Activated CD8-positive, alpha-beta T cell treated with anti-CD3 and anti-CD28 coated beads for 36 hours (primary cell): Measurements from ENCODE around the gene S100A1. TPM values are rescaled to one million over a fixed set of nuclear protein-coding genes. Genes with fewer than 3 reads are reported as not detected.

Experiments
- ATAC-seq: fragments of 200-7000 bp; cut with Tn5 transposase; one replicate; pipeline ENCODE4 v1.10.0; 2021; ENCODE audit warnings: mild to moderate bottlenecking, moderate library complexity
- CTCF ChIA-PET: fragments of 350-600 bp; sonication (Branson Sonifier 250); formaldehyde crosslinking; loops from one replicate; lab custom pipeline; 2021; ENCODE audit warnings: antibody characterized with exemption; lab: Charles Lee
- POLR2A ChIA-PET: fragments of 350-600 bp; sonication (Branson Sonifier 250); formaldehyde crosslinking; loops from one replicate; lab custom pipeline; 2021; ENCODE audit warnings: antibody characterized with exemption; lab: Charles Lee
- DNase-seq: peaks from one replicate; pipeline ENCODE4 v3.0.0-alpha.2; 2020
- H3K27ac Mint-ChIP-seq: one replicate; pipeline ENCODE4 v1.8.0; 2021; ENCODE audit warnings: mild to moderate bottlenecking, mixed read lengths
- H3K27me3 Mint-ChIP-seq: one replicate; pipeline ENCODE4 v1.8.0; 2021; ENCODE audit warnings: mixed read lengths
- H3K36me3 Mint-ChIP-seq: one replicate; pipeline ENCODE4 v1.8.0; 2021; ENCODE audit warnings: low read depth, mixed read lengths
- H3K4me1 Mint-ChIP-seq: one replicate; pipeline ENCODE4 v1.8.0; 2021; ENCODE audit warnings: low read depth, mixed read lengths
- H3K4me3 Mint-ChIP-seq: one replicate; pipeline ENCODE4 v1.8.0; 2021; ENCODE audit warnings: mild to moderate bottlenecking, moderate library complexity, mixed read lengths
- H3K9me3 Mint-ChIP-seq: one replicate; pipeline ENCODE4 v1.8.0; 2021; ENCODE audit warnings: mixed read lengths
- CTCF ChIP-seq: fragments of 200-600 bp; IDR thresholded peaks from one replicate; pipeline ENCODE4 v1.8.0; 2022; ENCODE audit warnings: antibody characterized with exemption, mild to moderate bottlenecking
- intact Hi-C: fragments of 100-400 bp; cut with micrococcal nuclease; formaldehyde crosslinking; loops from one replicate; pipeline ENCODE4 v1.10.0; 2022
- total RNA-seq, 2 experiments: library from RNA; stranded (reverse); gene quantifications; one replicate each; pipeline ENCODE4 v1.2.3, GENCODE V29; 2021

S100A1 gene
- total RNA-seq, 2 experiments from 2014 or later: not detected

GRCh38 chr1:153633754-153634665 is 5.8 kb downstream of the S100A1 start, which contains the start of gene CHTOP:
Gene CHTOP (plus strand): TSS chr1:153634066. CDS start chr1:153636589, 2,523 bp downstream.
- Mint-ChIP-seq H3K27ac (peak within 1 kb of the TSS; percentile 99), H3K4me3 (peak within 1 kb of the TSS; percentile 100), H3K4me1 (peaks cover 45% of the 10 kb centered on the region), H3K27me3 (no peaks in the 10 kb centered on the region), H3K36me3 (peaks cover 42% of the 10 kb centered on the region), H3K9me3 (peaks cover 4% of the 10 kb centered on the region)
- ATAC-seq (peak; percentile 95), DNase-seq (peak; percentile 98)
- CTCF ChIA-PET: interaction anchor here (0.7 to 3.1 kb wide), 18 partner anchors 10 to 353 kb away, joined by 3 to 19 read pairs (median 6); partner anchors contain the start of genes NPR1, RAB13, S100A14 and S100A6
- no peak for TF ChIP-seq CTCF
- intact Hi-C loops: no loop called here
- POLR2A ChIA-PET: interaction anchor here (0.6 to 4.5 kb wide), 24 partner anchors 10 to 356 kb away, joined by 3 to 64 read pairs (median 5); partner anchors contain the start of genes ILF2, RPS27, S100A4 and S100A6

DNA sequence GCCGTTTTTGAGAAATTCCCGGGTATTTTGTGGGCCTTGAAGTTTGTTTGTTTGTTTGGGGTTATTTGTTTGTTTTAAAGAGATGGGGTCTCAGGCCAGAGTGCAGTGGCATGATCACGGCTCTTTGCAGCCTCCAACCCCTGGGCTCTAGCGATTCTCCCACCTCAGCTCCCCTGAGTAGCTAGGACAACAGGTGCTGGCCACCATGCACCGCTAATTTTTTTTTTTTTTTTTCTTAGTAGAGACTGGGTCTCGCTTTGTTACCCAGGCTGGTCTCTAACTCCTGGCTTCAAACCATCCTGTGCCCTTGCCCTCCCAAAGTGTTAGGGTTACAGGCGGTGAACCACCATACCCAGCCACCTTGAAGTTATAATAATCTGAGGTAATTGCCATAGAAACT is 7.6 kb downstream of the S100A1 start:
- no peak for TF ChIP-seq CTCF
- H3K4me3 Mint-ChIP-seq: peak overlapping the region; percentile 100
- CTCF ChIA-PET: interaction anchor here (1.2 to 3.1 kb wide), 4 partner anchors 8 to 125 kb away, joined by 3 to 19 read pairs (median 16); partner anchors contain the start of gene S100A14
- H3K27ac Mint-ChIP-seq: peak overlapping the region; percentile 99
- H3K36me3 Mint-ChIP-seq: peaks cover 52% of the 10 kb centered on the region
- POLR2A ChIA-PET: interaction anchor here (0.7 to 6.3 kb wide), 8 partner anchors 11 to 506 kb away, joined by 4 to 72 read pairs (median 26); partner anchors contain the start of genes ILF2, S100A6 and SNAPIN
- DNase-seq: no peak
- H3K9me3 Mint-ChIP-seq: peaks cover 4% of the 10 kb centered on the region
- peaks cover 48% of the 10 kb centered on the region for H3K4me1 Mint-ChIP-seq
- no peak for ATAC-seq
- H3K27me3 Mint-ChIP-seq: no peaks in the 10 kb centered on the region
- intact Hi-C loops: no loop called here

DNA sequence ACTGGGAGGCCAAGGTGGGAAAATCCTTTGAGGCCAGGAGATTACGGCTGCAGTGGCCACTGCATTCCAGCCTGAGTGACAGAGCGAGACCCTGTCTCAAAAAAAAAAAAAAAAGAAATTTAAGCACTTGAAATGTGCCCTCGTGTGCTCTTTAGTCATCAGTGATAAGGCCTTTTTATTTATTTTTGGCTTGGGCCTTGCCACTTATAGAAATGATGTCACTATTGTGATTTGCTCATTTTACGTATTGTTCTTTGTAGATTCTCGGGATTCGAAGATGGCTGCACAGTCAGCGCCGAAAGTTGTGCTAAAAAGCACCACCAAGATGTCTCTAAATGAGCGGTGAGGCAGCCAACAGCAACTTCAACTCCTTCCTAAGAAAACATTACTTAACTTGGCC is 8.1 kb downstream of the S100A1 start:
- ATAC-seq (no peak), DNase-seq (no peak)
- Mint-ChIP-seq H3K27me3 (no peaks in the 10 kb centered on the region), H3K36me3 (peaks cover 55% of the 10 kb centered on the region), H3K4me1 (peaks cover 48% of the 10 kb centered on the region), H3K9me3 (peaks cover 4% of the 10 kb centered on the region), H3K4me3 (peak overlapping the region; percentile 100), H3K27ac (peak overlapping the region; percentile 99)
- ChIA-PET POLR2A (interaction anchor here (0.7 to 6.3 kb wide), 6 partner anchors 9 to 506 kb away, joined by 4 to 72 read pairs (median 26); partner anchors contain the start of genes ILF2 and SNAPIN), CTCF (interaction anchor here (1.2 kb wide), 1 partner anchor 68 kb away, joined by 3 read pairs; no protein-coding TSS in a partner anchor)
- intact Hi-C loops: no loop called here
- TF ChIP-seq CTCF: no peak

DNA sequence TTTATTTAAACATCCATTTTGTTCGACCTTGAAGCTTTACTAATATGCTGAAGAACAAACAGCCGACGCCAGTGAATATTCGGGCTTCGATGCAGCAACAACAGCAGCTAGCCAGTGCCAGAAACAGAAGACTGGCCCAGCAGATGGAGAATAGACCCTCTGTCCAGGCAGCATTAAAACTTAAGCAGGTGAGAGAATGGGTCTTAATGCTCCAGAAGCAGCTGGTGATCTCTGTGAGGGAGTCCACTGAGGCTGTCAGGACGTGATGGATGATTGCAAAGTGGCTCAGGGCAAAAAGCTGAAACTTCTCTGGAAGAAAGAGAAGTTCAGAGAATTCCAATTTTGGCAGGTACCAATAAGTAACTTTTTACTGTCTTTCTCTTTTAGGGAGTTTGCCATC is 10.0 kb downstream of the S100A1 start:
- ATAC-seq (no peak), DNase-seq (no peak)
- peaks cover 69% of the 10 kb centered on the region for H3K36me3 Mint-ChIP-seq
- no peaks in the 10 kb centered on the region for H3K27me3 Mint-ChIP-seq
- CTCF ChIA-PET: interaction anchor here (0.7 to 1.5 kb wide), 9 partner anchors 13 to 160 kb away, joined by 3 to 7 read pairs (median 3); partner anchors contain the start of gene SNAPIN
- POLR2A ChIA-PET: interaction anchor here (0.9 to 6.3 kb wide), 7 partner anchors 12 to 106 kb away, joined by 3 to 72 read pairs (median 4); partner anchors contain the start of gene SNAPIN
- no peak overlapping the region for H3K27ac Mint-ChIP-seq
- H3K9me3 Mint-ChIP-seq: peaks cover 2% of the 10 kb centered on the region
- intact Hi-C loops: no loop called here
- H3K4me1 Mint-ChIP-seq: peaks cover 47% of the 10 kb centered on the region
- no peak for TF ChIP-seq CTCF
- H3K4me3 Mint-ChIP-seq: no peak overlapping the region
